HUES6 (cell line): ENCODE data around the gene ERBB4.

Source experiments
- H3K27ac ChIP-seq: 2 replicates; pipeline ENCODE4 v1.7.0; 2013; ENCODE audit warnings: low read depth, mild to moderate bottlenecking, low read length, inconsistent platforms
- H3K27me3 ChIP-seq: 2 replicates; pipeline ENCODE4 v1.6.1; 2013; ENCODE audit warnings: low read length; ENCODE audit not compliant: control insufficient read depth, insufficient read depth
- H3K36me3 ChIP-seq: 2 replicates; pipeline ENCODE4 v1.6.1; 2013; ENCODE audit warnings: low read length; ENCODE audit not compliant: control insufficient read depth, insufficient read depth
- H3K4me1 ChIP-seq: 2 replicates; pipeline ENCODE4 v1.6.1; 2013; ENCODE audit warnings: low read length; ENCODE audit not compliant: control insufficient read depth, insufficient read depth
- H3K4me3 ChIP-seq: 2 replicates; pipeline ENCODE4 v1.5.1; 2013; ENCODE audit warnings: low read depth, low read length
- H3K9ac ChIP-seq: one replicate; pipeline ENCODE4 v1.6.1; 2013; ENCODE audit warnings: mild to moderate bottlenecking, low read length
- H3K9me3 ChIP-seq: 2 replicates; pipeline ENCODE4 v1.6.1; 2013; ENCODE audit warnings: low read depth, low read length; ENCODE audit not compliant: control insufficient read depth, insufficient read depth

ERBB4 gene

GRCh38 chr2:212337486-212338343 lies 200.9 kb downstream of the ERBB4 start:
- Histone ChIP-seq H3K27ac (no peak overlapping the region), H3K4me1 (no peaks in the 10 kb centered on the region), H3K36me3 (no peaks in the 10 kb centered on the region), H3K4me3 (no peak overlapping the region), H3K9ac (no peak overlapping the region), H3K9me3 (no peaks in the 10 kb centered on the region), H3K27me3 (no peaks in the 10 kb centered on the region)

- no peak overlapping the region for H3K27ac ChIP-seq
- H3K9ac ChIP-seq: no peak overlapping the region
- H3K27me3 ChIP-seq: no peaks in the 10 kb centered on the region
- H3K9me3 ChIP-seq: no peaks in the 10 kb centered on the region
- no peaks in the 10 kb centered on the region for H3K36me3 ChIP-seq
- no peaks in the 10 kb centered on the region for H3K4me1 ChIP-seq
- H3K4me3 ChIP-seq: no peak overlapping the region
These were observed 201.6 kb downstream of the ERBB4 start for GRCh38 chr2:212337036-212337435.

DNA sequence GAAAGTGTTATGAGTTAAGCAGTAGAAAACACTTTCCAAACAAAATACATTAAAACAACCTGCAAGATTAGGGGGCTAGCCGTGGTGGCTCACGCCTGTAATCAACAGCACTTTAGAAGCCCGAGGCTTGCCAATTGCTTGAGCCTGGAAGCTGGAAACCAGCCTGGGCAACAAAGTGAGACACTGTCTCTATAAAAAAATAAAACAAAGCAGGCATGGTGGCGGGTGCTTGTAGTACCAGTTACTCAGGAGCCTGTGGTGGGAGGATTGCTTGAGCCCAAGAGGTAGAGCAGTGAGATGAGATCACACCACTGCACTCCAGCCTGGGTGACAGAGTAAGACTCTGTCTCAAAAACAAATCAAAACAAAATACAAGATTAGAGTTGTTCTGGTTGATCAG lies 208.3 kb downstream of the ERBB4 start:
- no peaks in the 10 kb centered on the region; the same call in 1 of the 2 replicates for H3K4me1 ChIP-seq
- no peak overlapping the region for H3K9ac ChIP-seq
- no peaks in the 10 kb centered on the region for H3K9me3 ChIP-seq
- no peak overlapping the region for H3K4me3 ChIP-seq
- H3K27me3 ChIP-seq: no peaks in the 10 kb centered on the region
- H3K36me3 ChIP-seq: no peaks in the 10 kb centered on the region
- H3K27ac ChIP-seq: no peak overlapping the region

- no peaks in the 10 kb centered on the region for H3K36me3 ChIP-seq
- H3K27me3 ChIP-seq: no peaks in the 10 kb centered on the region
- H3K4me1 ChIP-seq: no peaks in the 10 kb centered on the region; the same call in 1 of the 2 replicates
- no peak overlapping the region for H3K27ac ChIP-seq
- H3K9me3 ChIP-seq: no peaks in the 10 kb centered on the region
- no peak overlapping the region for H3K9ac ChIP-seq
- H3K4me3 ChIP-seq: no peak overlapping the region
These were observed 209.7 kb downstream of the ERBB4 start for GRCh38 chr2:212328712-212329496.

DNA sequence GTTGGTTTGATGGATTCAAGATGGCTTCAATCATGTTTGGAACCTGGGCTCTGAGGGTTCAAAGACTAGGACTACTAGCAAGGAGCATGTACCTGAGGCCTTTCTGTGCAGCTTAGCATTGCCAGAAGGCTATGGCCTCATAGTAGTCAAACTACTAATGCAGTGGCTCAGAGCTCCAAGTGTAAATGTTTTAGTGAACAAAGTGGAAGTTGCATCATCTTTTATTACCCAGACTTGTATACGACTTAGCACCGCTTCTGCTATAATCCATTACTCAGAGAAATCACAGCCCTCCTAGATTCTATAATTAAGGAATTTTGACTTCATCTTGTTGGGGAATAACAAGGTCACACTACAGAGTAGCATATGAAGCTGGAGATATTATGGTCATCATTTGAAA lies 210.5 kb downstream of the ERBB4 start:
- H3K4me1 ChIP-seq: no peaks in the 10 kb centered on the region; the same call in 1 of the 2 replicates
- no peak overlapping the region for H3K27ac ChIP-seq

GRCh38 chr2:212327171-212327809 lies 211.3 kb downstream of the ERBB4 start:
- Histone ChIP-seq H3K9me3 (no peaks in the 10 kb centered on the region), H3K27me3 (no peaks in the 10 kb centered on the region), H3K4me1 (no peaks in the 10 kb centered on the region; the same call in 1 of the 2 replicates), H3K27ac (no peak overlapping the region), H3K36me3 (no peaks in the 10 kb centered on the region), H3K4me3 (no peak overlapping the region), H3K9ac (no peak overlapping the region)

More for the DNA sequence above, 210.5 kb downstream of the ERBB4 start:
- Histone ChIP-seq H3K9me3 (no peaks in the 10 kb centered on the region), H3K4me3 (no peak overlapping the region), H3K27me3 (no peaks in the 10 kb centered on the region), H3K36me3 (no peaks in the 10 kb centered on the region), H3K9ac (no peak overlapping the region)

DNA sequence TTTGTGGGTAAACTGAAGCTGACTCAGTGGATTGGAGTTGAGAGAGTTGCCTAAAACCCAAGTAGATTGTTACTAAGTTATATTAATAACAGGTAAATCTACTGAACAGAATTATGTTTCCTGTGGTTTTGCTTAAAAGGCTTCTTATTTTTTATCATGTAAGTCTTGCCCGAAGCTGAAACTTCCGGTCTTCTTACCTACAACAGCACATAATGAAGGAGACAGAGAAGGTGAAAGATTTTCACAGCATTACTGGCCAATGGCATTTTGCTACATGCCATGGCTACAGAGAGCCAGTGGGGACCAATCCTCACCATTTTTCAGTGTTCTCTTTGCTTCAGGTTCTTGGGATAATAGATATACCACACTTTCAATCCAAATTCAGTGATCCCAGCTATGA lies 220.0 kb downstream of the ERBB4 start:
- no peaks in the 10 kb centered on the region for H3K4me1 ChIP-seq
- no peak overlapping the region for H3K4me3 ChIP-seq
- H3K36me3 ChIP-seq: no peaks in the 10 kb centered on the region
- no peaks in the 10 kb centered on the region for H3K27me3 ChIP-seq
- H3K9ac ChIP-seq: no peak overlapping the region
- no peaks in the 10 kb centered on the region for H3K9me3 ChIP-seq
- H3K27ac ChIP-seq: no peak overlapping the region

- Histone ChIP-seq H3K4me1 (no peaks in the 10 kb centered on the region), H3K9me3 (no peaks in the 10 kb centered on the region), H3K9ac (no peak overlapping the region), H3K36me3 (no peaks in the 10 kb centered on the region), H3K27me3 (no peaks in the 10 kb centered on the region), H3K27ac (no peak overlapping the region), H3K4me3 (no peak overlapping the region)
These were observed 223.9 kb downstream of the ERBB4 start for GRCh38 chr2:212314680-212315079.

- Histone ChIP-seq H3K27ac (no peak overlapping the region), H3K27me3 (no peaks in the 10 kb centered on the region), H3K9ac (no peak overlapping the region), H3K4me1 (no peaks in the 10 kb centered on the region), H3K36me3 (no peaks in the 10 kb centered on the region), H3K9me3 (no peaks in the 10 kb centered on the region), H3K4me3 (no peak overlapping the region)
These were observed 226.7 kb downstream of the ERBB4 start for GRCh38 chr2:212311807-212312404.

DNA sequence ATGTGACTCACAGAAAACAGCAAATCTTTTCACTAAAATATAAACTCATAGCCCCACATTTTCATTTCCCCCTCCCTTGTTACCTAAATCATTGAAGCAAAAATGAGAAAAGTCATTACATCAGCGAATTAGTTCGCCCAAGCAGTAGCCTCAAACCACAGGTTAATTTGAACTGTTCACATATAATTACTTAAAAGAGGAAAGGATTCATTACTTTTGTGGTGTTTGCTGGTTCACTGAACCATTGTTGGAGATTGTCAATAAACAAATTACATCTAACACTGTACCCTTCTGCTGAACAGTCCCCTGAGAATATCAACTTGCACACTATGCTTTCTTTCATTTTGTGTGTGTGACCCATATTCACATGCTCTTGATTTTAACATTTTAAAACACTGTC lies 238.7 kb downstream of the ERBB4 start:
- H3K4me3 ChIP-seq: no peak overlapping the region
- H3K27ac ChIP-seq: no peak overlapping the region
- no peak overlapping the region for H3K9ac ChIP-seq
- H3K4me1 ChIP-seq: no peaks in the 10 kb centered on the region
- no peaks in the 10 kb centered on the region for H3K27me3 ChIP-seq
- no peaks in the 10 kb centered on the region for H3K36me3 ChIP-seq
- H3K9me3 ChIP-seq: no peaks in the 10 kb centered on the region
